Thyroid gland (tissue), 4 donors: Measurements from ENCODE around the gene HK3.

Experiments
- POLR2A ChIP-seq, 2 donors: fragments of 450-650 bp; IDR thresholded peaks; one replicate each; pipeline ENCODE4 v1.6.1; 2017; ENCODE audit warnings: antibody characterized with exemption in 2 of 2, mild to moderate bottlenecking in 2 of 2, moderate library complexity in 1 of 2
- TF ChIP-seq, protein P1 (sequence below), 6 experiments: fragments of 200-600 bp in 3 of 6; fragments of 450-650 bp in 3 of 6; sonication (generic) in 3 of 6; IDR thresholded peaks; one replicate each; pipeline ENCODE4 v1.5.1; 2016 to 2019; ENCODE audit warnings: antibody characterized with exemption in 6 of 6, mild to moderate bottlenecking in 2 of 6, inconsistent platforms in 1 of 6, moderate library complexity in 1 of 6

- TF ChIP-seq, protein P1, sequence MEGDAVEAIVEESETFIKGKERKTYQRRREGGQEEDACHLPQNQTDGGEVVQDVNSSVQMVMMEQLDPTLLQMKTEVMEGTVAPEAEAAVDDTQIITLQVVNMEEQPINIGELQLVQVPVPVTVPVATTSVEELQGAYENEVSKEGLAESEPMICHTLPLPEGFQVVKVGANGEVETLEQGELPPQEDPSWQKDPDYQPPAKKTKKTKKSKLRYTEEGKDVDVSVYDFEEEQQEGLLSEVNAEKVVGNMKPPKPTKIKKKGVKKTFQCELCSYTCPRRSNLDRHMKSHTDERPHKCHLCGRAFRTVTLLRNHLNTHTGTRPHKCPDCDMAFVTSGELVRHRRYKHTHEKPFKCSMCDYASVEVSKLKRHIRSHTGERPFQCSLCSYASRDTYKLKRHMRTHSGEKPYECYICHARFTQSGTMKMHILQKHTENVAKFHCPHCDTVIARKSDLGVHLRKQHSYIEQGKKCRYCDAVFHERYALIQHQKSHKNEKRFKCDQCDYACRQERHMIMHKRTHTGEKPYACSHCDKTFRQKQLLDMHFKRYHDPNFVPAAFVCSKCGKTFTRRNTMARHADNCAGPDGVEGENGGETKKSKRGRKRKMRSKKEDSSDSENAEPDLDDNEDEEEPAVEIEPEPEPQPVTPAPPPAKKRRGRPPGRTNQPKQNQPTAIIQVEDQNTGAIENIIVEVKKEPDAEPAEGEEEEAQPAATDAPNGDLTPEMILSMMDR (IDR thresholded peaks at IDR 0.05): no peak
- TF ChIP-seq POLR2A (IDR thresholded peaks at IDR 0.05): no peak
Observed at GRCh38 chr5:176943816-176944215, 44.7 kb upstream of the HK3 start.
